HG03135 (cell line): ENCODE results near the gene ADGRA1.

ENCODE experiments used
- ATAC-seq: cut with Tn5 transposase; IDR thresholded peaks from one replicate; pipeline ENCODE4 v1.9.1; 2021; ENCODE audit warnings: mild to moderate bottlenecking, moderate library complexity; ENCODE audit not compliant: unreplicated experiment

ADGRA1 gene

DNA sequence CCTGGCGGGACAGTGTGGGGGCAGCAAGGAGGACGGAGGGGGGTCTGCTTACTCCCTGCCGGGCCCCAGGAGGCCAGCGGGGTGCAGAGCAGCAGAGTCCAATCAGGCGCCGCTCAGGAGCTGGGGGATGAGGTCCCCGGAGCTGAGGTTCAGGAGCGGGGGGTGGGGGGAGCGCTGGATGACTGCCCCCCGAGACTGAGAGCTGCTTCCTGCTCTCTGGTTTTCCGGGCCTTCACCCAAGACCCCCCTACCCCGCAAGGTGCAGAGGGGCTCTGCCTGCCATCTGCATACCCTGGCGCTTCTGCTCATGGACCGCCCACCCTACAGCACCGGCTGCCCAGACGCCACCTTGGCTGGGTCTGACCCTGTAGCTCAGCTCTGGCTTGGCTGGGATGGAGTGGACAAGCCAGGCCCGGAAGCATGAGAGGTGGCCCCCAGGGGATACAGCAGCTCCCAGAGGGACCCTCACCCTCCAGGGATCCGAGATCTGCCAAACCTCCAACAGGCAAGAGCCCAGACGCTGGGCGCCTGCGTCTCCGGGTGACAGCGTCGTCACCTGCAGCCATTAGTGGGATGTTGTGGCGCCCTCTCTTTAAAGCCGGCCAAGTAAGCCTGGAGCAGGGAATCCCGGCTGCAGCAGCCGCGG, 73.2 kb downstream of the ADGRA1 start:
- no peak for ATAC-seq

DNA sequence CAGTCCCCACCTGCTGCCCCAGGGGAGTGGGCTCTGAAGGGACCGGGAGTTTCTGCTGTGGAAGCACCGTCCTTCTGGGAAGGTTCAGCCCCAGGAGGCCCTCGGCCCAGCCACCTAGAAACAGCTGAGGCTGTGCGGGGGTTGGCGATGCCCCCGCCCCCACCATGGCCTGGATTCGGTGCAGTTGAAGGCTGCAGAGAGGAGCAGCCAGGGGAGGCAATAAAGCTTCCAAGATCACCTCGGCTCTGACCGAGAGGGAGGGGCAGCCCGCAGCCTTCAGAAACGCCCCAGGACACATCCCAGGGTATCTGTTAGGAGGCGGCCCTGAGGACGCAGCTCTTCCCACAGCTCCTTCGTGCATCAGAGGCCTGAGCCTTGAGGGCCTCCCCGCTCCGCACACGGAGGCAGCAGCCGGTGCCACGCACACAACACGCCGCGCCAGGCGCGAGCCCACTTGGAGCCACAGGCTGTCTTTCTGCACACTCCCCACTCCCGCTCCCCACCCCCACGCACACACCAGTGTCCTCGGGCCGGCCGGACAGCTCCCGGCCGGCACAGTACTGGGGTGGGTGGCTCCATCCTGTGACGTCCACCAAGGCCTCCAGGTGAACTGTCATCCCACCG, 73.9 kb downstream of the ADGRA1 start:
- no peak for ATAC-seq

DNA sequence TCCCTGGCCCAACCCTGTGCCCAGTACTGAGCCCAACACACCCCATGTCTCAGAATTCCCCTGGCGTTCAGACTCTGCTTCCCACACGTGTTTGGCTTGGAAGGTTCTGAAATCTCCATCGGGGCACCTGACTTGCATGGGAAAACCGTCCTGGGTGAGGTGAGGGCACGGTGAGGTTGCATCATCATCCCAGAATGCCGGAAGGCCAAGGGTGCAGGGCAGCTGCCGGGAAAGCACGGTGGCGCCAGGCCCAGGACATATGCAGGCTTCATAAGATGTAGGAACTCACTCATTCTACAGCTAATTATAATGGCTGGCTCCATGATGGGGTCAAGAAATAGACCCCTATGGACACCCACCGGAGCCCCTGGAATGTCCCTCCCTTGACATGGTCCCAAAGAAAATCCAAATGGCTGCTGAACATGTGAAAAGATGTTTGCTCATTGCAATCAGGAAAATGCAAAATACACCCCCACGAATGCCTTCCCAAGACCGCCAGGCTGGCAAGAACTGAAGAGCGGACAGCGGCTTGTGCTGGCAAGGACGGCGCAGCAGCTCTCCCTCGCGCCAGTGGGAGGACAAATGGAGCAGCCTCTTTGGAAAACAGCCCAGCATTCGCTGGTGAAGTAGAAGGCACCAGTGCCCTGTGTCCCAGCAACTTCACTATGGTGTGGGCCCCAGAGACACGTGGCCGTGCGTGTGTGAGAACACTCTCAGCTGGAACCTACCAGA, 74.6 kb downstream of the ADGRA1 start:
- no peak for ATAC-seq

DNA sequence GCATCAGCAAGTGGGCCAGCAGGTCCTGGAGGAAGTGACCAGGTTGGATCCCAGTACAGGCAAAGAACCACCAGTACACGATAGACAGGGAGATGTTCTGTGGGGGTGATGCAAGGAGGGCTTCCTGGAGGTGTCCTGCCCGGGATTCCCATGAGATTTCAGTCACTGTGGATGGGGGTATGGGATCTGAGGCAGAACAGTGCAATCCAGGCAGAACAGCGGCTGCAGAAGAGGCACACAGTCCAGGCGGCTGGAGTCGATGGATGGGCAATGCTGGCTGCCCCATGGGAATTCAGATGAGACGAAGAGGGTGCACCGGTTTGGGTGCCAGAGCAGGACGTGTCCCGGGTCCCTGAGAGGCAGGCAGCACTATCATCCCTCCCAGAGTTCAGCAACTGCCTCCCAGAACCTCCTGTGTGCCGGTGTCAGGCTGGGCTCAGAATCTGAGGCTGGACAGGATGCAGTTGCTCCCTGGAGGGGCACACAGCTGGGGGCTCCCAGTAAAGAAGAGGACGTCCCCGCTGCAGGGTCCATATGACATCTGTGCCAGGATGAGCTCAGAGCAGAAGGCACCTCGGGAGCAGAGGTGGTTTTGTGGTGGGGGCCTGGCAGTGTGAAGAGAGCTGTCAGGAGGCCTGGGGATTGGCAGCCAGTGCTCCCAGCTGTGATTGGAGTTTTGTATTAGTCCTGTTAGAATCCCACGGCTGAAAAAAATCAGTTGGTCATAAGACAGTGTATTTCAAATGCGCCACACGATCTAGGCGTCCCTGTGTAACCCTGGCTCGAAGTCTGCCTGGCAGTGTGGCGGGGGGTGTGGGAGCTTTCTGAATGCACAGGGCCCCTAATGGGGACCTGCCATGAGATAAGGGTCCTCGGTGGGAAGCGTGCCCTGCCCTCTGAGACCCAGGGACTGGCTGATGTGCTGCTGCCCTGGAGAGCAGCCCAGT, 75.5 kb downstream of the ADGRA1 start:
- no peak for ATAC-seq

DNA sequence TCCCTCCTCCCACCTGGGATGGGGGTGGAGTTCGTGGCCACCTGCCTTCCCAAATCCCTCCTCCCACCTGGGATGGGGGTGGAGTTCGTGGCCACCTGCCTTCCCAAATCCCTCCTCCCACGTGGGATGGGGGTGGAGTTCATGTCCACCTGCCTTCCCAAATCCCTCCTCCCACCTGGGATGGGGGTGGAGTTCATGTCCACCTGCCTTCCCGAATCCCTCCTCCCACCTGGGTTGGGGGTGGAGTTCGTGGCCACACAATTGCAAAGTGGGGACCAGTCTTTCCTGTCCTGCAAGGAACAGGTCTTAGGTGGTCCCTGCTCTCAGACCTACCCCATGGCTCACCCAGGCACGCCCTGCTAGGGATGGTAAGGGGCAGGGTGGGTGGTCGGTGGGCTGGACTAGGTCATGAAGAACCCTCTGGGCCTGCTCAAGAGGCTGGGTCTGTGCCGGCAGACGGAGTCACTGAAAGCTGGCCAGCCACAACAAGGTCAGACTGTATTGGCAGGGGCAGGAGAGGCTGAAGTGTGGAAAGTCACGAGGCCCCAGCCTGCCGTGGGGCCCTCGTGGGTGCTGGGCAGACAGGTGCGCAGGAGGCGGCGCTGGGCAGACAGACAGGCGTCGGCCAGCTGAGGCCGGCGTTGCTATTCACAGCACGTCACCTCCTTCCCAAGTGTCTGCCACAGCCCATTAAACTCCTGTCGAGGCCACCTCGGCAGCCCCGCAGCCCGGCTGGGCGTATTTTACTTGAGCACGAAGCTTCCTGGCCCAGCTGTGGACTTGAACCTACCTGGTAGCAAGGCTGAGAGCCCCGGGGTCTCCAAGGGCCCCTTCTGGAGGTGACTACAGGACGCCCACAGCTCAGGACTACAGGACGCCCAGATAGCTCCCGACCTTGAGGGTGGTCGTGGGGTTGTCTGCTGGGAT, 76.4 kb downstream of the ADGRA1 start:
- no peak for ATAC-seq

DNA sequence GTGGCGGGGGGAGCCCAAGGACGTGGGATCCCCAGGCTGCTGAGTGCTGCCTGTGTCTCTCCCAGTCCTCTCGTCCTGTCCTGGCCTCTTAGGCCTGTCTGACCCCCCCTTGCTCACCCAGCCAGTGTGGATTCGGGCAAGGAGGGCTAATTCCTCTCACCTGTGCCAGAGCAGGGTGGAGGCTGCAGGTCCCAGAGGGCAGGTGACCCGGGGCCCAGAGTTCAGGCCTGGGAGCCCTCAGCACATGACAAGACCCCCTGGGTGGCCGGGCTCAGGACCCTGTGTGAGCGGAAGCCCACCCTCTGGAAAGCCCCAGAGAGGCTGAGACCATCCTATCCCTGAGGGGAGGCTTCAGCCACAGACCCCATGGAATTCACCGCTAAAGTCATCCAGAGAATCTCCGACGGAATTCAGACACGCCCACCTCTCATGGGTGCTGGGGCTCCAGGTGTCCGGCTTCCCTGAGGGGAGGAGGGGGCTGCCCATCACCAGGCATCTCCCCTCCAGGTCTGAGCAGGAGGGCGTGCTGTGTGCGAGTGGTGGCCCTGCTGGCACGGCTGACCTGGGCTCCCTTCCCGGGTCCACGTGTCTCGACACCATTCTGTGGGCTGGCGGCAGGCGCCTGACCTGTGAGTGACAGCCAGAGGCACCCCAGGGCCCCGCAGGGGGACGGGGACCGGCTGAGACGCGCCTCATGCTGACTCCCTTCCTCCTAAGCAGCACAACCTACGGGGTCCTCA, 77.3 kb downstream of the ADGRA1 start:
- ATAC-seq, result no peak

DNA sequence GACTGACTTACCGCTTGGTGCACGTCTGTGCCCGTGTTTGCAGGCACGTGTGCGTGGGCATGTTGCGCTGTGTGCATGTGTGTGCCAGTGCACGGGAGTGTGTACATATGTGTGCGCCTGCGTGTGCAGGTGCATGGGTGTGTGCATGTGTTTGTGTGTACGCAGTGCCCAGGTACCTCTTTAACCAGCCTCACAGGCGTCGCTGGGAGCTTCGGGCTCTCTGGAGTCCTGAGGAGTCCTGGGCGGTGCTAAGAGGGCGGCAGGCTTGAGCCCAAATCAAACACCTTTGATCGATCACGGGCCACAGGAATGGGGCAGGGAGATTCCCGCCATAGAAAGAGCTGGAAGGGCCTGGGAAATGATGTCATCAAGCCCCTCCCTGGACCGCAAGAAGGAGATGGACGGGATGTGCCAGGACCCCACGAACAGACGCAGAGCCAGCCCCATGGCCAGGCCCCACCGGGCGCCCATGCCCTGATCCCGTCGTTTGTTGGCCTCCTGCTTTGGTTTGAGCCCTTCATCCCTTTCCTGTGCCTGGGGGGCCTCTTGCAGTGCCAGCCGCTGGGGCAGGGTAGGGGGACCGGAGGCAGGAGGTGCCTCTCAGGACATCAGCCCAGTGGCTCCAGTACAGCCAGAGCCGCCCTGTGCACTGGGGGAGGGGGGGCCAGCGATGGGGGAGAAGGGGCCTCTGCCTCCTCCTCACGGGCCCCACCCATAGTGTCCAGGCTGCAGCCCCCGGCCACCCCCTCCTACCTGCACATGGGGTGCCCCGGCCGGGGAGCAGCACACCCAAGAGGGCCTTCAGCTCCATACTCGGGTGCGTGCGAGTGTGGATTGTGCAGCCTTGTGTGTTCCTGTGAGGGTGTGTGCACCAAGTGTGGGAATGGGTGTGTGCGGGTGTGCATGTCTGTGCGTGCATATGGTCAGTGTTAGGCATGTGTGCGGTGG, 78.1 kb downstream of the ADGRA1 start:
- ATAC-seq, result no peak

DNA sequence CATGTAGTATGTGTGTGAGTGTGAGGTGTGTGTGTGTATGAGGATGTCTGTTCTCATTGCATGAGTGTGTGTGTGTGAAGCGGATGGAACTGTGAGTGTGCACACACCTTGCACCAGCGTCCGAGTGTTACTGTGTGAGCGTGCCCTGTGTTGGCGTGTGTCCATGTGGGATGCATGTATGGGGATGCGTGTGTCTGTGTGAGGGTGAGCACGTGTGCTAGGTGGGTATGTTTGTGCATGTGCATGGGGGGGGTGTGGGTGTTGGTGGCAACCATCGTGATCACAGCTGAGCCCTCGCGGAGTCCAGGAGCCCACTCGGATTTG, 78.7 kb downstream of the ADGRA1 start:
- no peak for ATAC-seq

DNA sequence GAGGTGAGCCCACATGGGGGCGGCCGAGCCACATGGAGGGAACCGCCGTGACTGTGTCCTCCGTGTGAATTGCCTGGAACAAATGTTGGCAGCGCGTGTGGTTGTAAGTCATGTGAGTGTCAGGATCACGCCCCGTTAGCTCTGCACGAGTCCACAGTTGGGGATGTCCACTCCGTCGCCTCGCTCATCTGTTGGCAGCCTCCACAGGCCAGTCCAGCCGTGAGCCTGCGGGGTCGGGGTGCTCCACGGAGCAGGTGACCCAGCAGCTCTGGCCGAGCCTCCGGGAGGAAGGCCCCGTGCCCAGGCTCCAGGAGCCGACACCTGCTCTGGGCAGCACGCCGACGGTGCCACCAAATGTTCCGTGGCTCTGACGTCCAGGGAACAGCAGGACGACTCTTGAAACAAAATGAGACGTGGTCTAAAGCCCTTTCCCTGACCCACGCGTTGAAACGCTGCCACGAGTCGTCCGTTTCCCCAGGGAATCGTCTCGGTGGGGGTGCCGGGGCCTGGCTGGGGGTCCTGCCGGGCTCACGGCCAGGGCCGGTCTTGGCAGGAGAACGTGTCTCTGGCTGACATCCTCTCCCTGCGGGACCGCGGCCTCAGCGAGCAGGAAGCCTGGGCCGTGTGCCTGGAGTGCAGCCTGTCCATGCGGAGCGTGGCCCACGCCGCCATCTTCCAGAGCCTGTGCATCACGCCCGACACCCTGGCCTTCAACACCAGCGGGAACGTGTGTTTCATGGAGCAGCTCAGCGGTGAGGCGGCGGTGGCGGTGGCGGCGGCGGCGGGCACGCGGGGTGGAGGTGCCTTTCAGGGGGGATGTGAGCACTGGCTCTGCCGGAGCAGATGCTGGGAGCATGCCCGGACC, 79.3 kb downstream of the ADGRA1 start:
- ATAC-seq, result no peak

DNA sequence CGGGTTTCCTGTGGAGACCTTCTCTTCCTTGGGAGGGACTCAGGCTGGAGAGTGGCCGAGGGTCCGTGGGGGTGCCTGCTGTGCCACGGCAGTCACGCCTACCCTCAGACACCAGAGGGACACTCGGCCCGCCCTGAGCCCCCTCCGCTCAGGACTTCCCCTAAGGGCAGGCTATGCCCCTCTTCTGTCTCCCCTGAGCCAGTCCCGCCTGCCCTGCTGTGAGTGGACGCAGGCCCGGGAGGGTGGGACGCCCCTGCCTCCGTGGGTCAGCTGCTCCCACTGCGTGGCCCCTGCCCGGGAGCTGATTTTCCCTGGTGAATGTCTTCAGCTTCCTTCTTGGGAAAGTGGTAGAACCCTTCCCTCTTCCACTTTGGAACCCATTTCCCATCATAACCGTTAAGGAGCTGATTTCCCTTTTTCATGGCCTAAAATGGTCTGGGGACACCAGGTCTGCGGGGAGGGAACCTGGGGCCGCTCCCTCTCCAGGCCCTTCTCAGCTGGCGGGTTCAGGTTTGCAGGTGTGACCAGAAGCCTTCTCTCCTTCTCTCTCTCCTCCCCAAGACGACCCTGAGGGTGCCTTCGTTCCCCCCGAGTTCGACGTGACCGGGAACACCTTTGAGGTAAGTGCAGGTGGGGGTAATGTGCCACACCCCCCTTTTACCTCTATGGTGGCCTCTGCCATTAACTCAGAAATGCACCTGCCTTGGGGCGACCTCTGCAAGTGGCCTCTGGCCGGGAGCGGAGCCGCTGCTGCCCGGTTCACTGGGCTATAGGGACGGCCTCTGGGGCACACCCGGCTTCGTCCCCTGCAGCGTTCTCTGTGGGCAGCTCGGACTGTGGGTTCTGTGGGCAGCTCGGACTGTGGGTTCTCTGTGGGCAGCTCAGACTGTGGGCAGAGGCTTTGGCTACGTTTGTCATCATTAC, 80.2 kb downstream of the ADGRA1 start:
- no peak for ATAC-seq

DNA sequence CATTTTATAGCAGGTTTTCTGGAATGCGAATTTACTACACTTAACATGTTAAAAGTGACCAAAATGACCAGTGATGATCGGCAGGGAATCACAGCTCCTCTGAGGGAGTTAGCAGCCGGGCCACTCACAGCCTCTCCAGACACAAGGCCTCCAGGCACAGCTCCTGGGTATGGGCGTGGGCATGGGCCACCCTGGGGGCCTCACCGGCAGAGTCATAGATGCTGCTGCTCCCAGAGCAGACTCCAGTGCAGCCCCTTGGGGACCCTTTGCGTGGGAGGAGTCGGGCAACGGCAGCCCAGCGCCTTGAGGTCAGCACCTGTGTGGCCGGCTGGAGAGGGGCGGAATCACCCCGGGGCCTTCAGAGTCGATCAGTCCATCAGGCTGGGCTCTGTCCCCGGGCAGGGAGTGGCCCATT, 80.9 kb downstream of the ADGRA1 start:
- no peak for ATAC-seq

DNA sequence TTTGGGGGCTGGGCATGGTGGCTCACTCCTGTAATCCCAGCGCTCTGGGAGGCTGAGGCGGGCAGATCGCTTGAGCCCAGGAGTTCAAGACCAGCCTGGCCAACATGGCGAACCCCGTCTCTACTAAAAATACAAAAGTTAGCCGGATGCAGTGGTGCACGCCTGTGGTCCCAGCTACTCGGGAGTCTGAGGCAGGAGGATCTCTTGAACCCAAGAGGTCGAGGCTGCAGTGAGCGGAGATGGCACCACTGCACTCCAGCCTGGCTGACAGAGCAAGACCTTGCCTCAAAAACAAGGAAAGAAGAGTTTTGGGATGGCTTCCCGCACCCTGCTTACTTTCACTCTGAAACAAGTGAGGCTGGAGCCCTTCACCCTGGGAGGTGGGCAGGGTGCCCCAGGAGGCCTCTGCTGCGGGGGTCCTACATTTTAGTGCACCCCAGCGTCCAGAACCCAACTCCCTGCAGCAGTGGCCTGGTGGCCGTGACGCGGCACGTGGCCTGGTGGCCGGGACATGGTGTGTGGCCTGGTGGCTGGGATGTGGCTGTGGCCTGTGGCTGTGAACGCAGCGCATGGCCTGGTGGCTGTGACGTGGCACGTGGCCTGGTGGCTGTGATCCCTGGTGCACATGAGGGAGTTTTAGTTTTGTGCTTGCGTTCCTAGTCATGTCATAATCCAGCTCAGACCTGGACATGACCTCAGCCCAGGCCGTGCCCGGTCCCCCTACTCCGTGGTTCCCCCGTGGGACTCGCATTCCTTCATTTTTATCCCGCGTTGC, 81.6 kb downstream of the ADGRA1 start:
- ATAC-seq, result no peak

DNA sequence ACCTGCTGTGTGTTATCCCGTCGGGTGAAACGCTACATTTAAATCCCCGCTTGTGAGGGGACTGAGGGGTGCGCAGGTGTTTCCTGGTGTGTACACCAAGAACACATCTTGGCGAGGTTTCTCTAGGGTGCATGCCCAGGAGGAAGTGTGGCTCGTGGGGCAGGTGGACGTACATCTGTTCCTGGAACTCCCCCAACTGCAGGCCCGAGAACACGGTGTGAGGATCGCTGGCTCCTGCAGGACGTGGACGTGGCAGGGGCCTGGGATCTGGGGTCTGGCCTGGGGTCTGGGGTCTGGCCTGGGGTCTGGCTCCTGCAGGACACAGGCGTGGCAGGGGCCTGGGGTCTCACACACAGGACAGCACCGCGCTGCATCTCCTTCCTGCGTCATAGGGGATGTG, 82.4 kb downstream of the ADGRA1 start:
- no peak for ATAC-seq

DNA sequence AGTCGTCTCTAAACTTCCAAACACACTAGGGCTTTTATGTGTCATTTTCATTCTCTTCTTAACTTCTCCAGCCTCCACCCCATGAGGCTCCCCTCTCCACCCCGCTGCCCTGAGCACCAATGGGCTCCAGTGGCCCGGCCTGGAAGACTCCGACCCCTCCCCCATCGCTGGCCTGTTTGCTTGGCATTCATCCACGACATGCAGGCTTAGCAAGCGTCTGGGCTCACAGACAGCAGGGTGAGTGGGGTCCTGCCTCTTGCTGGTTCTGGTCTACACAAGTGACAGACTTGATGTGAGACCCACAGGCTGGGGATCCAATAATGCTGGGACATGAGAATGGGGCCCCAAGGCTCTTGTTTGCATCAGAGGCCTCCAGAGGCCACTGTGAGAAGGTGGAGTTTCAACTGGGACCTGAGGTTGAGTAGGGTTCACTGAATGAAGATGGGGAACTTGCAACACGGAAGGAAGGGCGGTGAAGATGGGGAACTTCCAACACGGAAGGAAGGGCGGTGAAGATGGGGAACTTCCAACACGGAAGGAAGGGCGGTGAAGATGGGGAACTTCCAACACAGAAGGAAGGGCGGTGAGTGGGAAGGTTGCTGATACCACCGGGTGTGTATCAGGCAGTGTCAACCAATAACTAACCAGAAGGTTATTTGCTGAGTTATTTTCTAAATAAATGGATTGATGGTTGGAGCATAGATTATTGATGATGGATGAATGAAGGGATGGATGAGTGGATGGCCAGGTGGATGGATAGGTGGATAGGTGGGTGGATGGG, 86.3 kb downstream of the ADGRA1 start:
- ATAC-seq, result no peak

DNA sequence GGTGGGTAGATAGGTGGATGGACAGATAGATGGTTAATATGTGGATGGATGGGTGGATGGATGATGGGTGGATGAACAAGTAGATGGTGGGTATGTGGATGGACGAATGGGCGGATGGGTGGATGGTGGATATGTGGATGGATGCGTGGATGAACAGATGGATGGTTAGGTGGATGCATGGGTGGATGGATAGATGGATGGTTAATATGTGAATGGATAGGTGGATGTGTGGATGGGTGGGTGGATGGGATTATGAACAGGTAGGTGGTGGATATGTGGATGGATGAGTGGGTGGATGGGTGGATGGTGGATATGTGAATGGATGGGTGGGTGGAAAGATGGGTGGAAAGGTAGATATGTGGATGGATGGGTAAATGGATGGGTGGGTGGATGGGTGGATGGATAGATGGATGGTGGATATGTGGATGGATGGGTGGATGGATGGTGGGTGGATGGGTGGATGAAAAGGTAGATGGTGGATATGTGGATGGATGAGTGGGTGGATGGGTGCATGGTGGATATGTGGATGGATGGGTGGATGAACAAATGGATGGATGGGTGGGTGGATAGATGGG, 87.1 kb downstream of the ADGRA1 start:
- ATAC-seq, result no peak
